GM21619 (cell line): ENCODE measurements around the gene PRPSAP2.

Source experiments
- ATAC-seq: cut with Tn5 transposase; IDR thresholded peaks from one replicate; pipeline ENCODE4 v1.9.1; 2021; ENCODE audit not compliant: unreplicated experiment

Gene PRPSAP2

DNA sequence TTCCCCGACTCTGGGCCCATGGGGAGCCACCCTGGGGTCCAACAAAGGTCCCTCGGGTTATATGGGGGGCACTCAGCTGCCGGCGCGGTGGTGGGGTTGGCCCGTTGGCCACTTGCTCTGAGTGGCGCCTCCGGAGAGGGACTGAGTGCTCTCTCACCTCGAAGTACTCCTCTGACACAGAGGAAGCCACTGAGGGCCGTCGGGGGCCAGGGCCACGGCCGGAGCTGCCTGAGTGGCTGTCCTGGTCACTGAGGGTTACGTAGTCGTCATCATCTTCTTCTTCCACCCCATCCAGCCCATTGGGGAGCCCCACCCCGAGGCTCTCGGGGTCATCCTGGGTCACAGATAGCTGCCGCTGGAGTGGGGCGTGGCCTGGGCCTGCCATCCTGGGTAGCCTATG, 119.7 kb downstream of the PRPSAP2 start:
- ATAC-seq, result no peak

DNA sequence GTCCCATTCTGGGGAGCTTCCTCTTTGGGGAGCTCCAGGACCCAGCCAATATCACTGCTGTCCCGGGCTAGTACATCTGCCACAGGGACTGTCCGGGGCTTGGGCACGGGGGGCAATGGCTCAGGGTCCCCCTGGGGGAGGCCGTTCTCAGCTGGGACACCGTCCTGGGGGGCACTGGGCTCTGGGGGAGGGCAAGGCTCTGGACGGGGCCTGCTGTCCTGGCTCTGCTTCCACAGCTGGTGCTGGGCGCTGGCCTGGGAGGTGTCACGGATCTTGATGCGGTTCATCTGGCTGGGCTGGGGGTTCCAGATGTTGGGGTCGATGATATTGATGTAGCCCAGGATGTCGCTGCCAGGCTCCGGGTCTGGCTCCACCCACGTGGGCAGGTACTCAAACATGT, 120.1 kb downstream of the PRPSAP2 start:
- no peak for ATAC-seq

GRCh38 chr17:18978655-18979054, 120.7 kb downstream of the PRPSAP2 start:
- ATAC-seq, result no peak
